Measurements from ENCODE around the gene CAPN2.
"Not testable (repeated sequence)": the region's sequence is repeated elsewhere in the genome, so short reads cannot be mapped to it uniquely, and the experiment has no call there.

Gene CAPN2

GRCh38 chr1:223793716-223794115 lies 81.4 kb downstream of the CAPN2 start:
- Histone ChIP-seq H3K36me3 (ENCODE audit: insufficient read depth, low read length) (peaks cover 73% of the 10 kb centered on the region), H3K4me1 (ENCODE audit: insufficient read depth, low read length) (no peaks in the 10 kb centered on the region), H3K9me3 (ENCODE audit: low read length) (no peaks in the 10 kb centered on the region), H3K4me3 (ENCODE audit: low read length) (no peak overlapping the region), H2AFZ (ENCODE audit: low read depth, low read length) (no peak overlapping the region), H3K27me3 (ENCODE audit: insufficient read depth, low read length) (no peaks in the 10 kb centered on the region)

- Histone ChIP-seq H3K4me3 (ENCODE audit: low read length) (no peak overlapping the region), H3K4me1 (ENCODE audit: insufficient read depth, low read length) (no peaks in the 10 kb centered on the region), H3K9me3 (ENCODE audit: low read length) (no peaks in the 10 kb centered on the region), H3K36me3 (ENCODE audit: insufficient read depth, low read length) (peaks cover 72% of the 10 kb centered on the region), H3K27me3 (ENCODE audit: insufficient read depth, low read length) (no peaks in the 10 kb centered on the region), H2AFZ (ENCODE audit: low read depth, low read length) (no peak overlapping the region)
These were observed 82.0 kb downstream of the CAPN2 start for GRCh38 chr1:223794136-223794880.

GRCh38 chr1:223796210-223796609 lies 83.9 kb downstream of the CAPN2 start:
- Histone ChIP-seq H3K36me3 (ENCODE audit: insufficient read depth, low read length) (peaks cover 82% of the 10 kb centered on the region), H2AFZ (ENCODE audit: low read depth, low read length) (no peak overlapping the region), H3K27me3 (ENCODE audit: insufficient read depth, low read length) (no peaks in the 10 kb centered on the region), H3K4me3 (ENCODE audit: low read length) (no peak overlapping the region), H3K4me1 (ENCODE audit: insufficient read depth, low read length) (no peaks in the 10 kb centered on the region), H3K9me3 (ENCODE audit: low read length) (no peaks in the 10 kb centered on the region)

GRCh38 chr1:223802032-223802431 lies 89.7 kb downstream of the CAPN2 start:
- Histone ChIP-seq H3K4me3 (ENCODE audit: low read length) (no peak overlapping the region), H3K9me3 (ENCODE audit: low read length) (no peaks in the 10 kb centered on the region), H3K4me1 (ENCODE audit: insufficient read depth, low read length) (no peaks in the 10 kb centered on the region), H3K36me3 (ENCODE audit: insufficient read depth, low read length) (peaks cover 86% of the 10 kb centered on the region), H3K27me3 (ENCODE audit: insufficient read depth, low read length) (no peaks in the 10 kb centered on the region), H2AFZ (ENCODE audit: low read depth, low read length) (no peak overlapping the region)

GRCh38 chr1:223802602-223803001 lies 90.3 kb downstream of the CAPN2 start:
- no peak overlapping the region for H3K4me3 ChIP-seq (ENCODE audit: low read length)
- H3K27me3 ChIP-seq (ENCODE audit: insufficient read depth, low read length), result no peaks in the 10 kb centered on the region
- H3K36me3 ChIP-seq (ENCODE audit: insufficient read depth, low read length), result peaks cover 87% of the 10 kb centered on the region
- no peak overlapping the region for H2AFZ ChIP-seq (ENCODE audit: low read depth, low read length)
- no peaks in the 10 kb centered on the region for H3K4me1 ChIP-seq (ENCODE audit: insufficient read depth, low read length)
- H3K9me3 ChIP-seq (ENCODE audit: low read length), result no peaks in the 10 kb centered on the region

GRCh38 chr1:223803211-223803610 lies 90.9 kb downstream of the CAPN2 start:
- H3K36me3 ChIP-seq (ENCODE audit: insufficient read depth, low read length), result peaks cover 85% of the 10 kb centered on the region
- no peak overlapping the region for H2AFZ ChIP-seq (ENCODE audit: low read depth, low read length)
- H3K27me3 ChIP-seq (ENCODE audit: insufficient read depth, low read length), result no peaks in the 10 kb centered on the region
- no peak overlapping the region for H3K4me3 ChIP-seq (ENCODE audit: low read length)
- H3K9me3 ChIP-seq (ENCODE audit: low read length), result peaks cover 4% of the 10 kb centered on the region
- H3K4me1 ChIP-seq (ENCODE audit: insufficient read depth, low read length), result no peaks in the 10 kb centered on the region

- H3K4me3 ChIP-seq (ENCODE audit: low read length); H3K9me3 ChIP-seq (ENCODE audit: low read length); H3K27me3 ChIP-seq (ENCODE audit: insufficient read depth, low read length); H3K4me1 ChIP-seq (ENCODE audit: insufficient read depth, low read length); H2AFZ ChIP-seq (ENCODE audit: low read depth, low read length): not testable (repeated sequence)
- peaks cover 78% of the 10 kb centered on the region for H3K36me3 ChIP-seq (ENCODE audit: insufficient read depth, low read length)
These were observed 97.6 kb downstream of the CAPN2 start for GRCh38 chr1:223809905-223810304.

- peaks cover 72% of the 10 kb centered on the region for H3K36me3 ChIP-seq (ENCODE audit: insufficient read depth, low read length)
These were observed 98.2 kb downstream of the CAPN2 start for GRCh38 chr1:223810586-223810985.

GRCh38 chr1:223811634-223812101 lies 99.3 kb downstream of the CAPN2 start:
- peaks cover 4% of the 10 kb centered on the region for H3K9me3 ChIP-seq (ENCODE audit: low read length)
- no peak overlapping the region for H3K4me3 ChIP-seq (ENCODE audit: low read length)
- no peaks in the 10 kb centered on the region for H3K4me1 ChIP-seq (ENCODE audit: insufficient read depth, low read length)
- H2AFZ ChIP-seq (ENCODE audit: low read depth, low read length), result no peak overlapping the region
- no peaks in the 10 kb centered on the region for H3K27me3 ChIP-seq (ENCODE audit: insufficient read depth, low read length)
- peaks cover 67% of the 10 kb centered on the region for H3K36me3 ChIP-seq (ENCODE audit: insufficient read depth, low read length)

More at GRCh38 chr1:223810586-223810985, 98.2 kb downstream of the CAPN2 start:
- Histone ChIP-seq H3K4me3 (ENCODE audit: low read length) (no peak overlapping the region), H3K4me1 (ENCODE audit: insufficient read depth, low read length) (no peaks in the 10 kb centered on the region), H2AFZ (ENCODE audit: low read depth, low read length) (no peak overlapping the region), H3K9me3 (ENCODE audit: low read length) (peaks cover 4% of the 10 kb centered on the region), H3K27me3 (ENCODE audit: insufficient read depth, low read length) (no peaks in the 10 kb centered on the region)

- H3K4me3 ChIP-seq (ENCODE audit: low read length), result no peak overlapping the region
- no peaks in the 10 kb centered on the region for H3K27me3 ChIP-seq (ENCODE audit: insufficient read depth, low read length)
- H3K36me3 ChIP-seq (ENCODE audit: insufficient read depth, low read length), result peaks cover 59% of the 10 kb centered on the region
- H3K4me1 ChIP-seq (ENCODE audit: insufficient read depth, low read length), result no peaks in the 10 kb centered on the region
- H2AFZ ChIP-seq (ENCODE audit: low read depth, low read length), result no peak overlapping the region
- no peaks in the 10 kb centered on the region for H3K9me3 ChIP-seq (ENCODE audit: low read length)
These were observed 101.3 kb downstream of the CAPN2 start for GRCh38 chr1:223813645-223814044.

GRCh38 chr1:223815020-223815853 lies 102.9 kb downstream of the CAPN2 start:
- Histone ChIP-seq H3K4me3 (ENCODE audit: low read length) (no peak overlapping the region), H3K27me3 (ENCODE audit: insufficient read depth, low read length) (no peaks in the 10 kb centered on the region), H3K4me1 (ENCODE audit: insufficient read depth, low read length) (no peaks in the 10 kb centered on the region), H2AFZ (ENCODE audit: low read depth, low read length) (no peak overlapping the region), H3K36me3 (ENCODE audit: insufficient read depth, low read length) (peaks cover 55% of the 10 kb centered on the region), H3K9me3 (ENCODE audit: low read length) (no peaks in the 10 kb centered on the region)

- Histone ChIP-seq H2AFZ (ENCODE audit: low read depth, low read length) (no peak overlapping the region), H3K27me3 (ENCODE audit: insufficient read depth, low read length) (no peaks in the 10 kb centered on the region), H3K9me3 (ENCODE audit: low read length) (no peaks in the 10 kb centered on the region), H3K4me1 (ENCODE audit: insufficient read depth, low read length) (no peaks in the 10 kb centered on the region), H3K4me3 (ENCODE audit: low read length) (no peak overlapping the region), H3K36me3 (ENCODE audit: insufficient read depth, low read length) (peaks cover 55% of the 10 kb centered on the region)
These were observed 103.5 kb downstream of the CAPN2 start for GRCh38 chr1:223815865-223816264.

GRCh38 chr1:223817265-223817664 lies 104.9 kb downstream of the CAPN2 start:
- not testable (repeated sequence) for H3K4me1 ChIP-seq (ENCODE audit: insufficient read depth, low read length); H3K4me3 ChIP-seq (ENCODE audit: low read length); H3K9me3 ChIP-seq (ENCODE audit: low read length); H3K27me3 ChIP-seq (ENCODE audit: insufficient read depth, low read length); H2AFZ ChIP-seq (ENCODE audit: low read depth, low read length)
- H3K36me3 ChIP-seq (ENCODE audit: insufficient read depth, low read length), result peaks cover 55% of the 10 kb centered on the region

Data from neuron (in vitro differentiated cells).